HUDEP-2 (cell line): ENCODE results near the gene HTR7.
A peak's percentile ranks its signal among the peaks of the same experiment; 100 is the strongest.
"Not testable (repeated sequence)": the region's sequence is repeated elsewhere in the genome, so short reads cannot be mapped to it uniquely, and the experiment has no call there.

Experiments
- DNase-seq, 76 experiments: peaks; one replicate each; lab custom pipeline; 2025; ENCODE audit not compliant: unreplicated experiment in 76 of 76; lab: John Stamatoyannopoulos, UW

HTR7 gene

DNA sequence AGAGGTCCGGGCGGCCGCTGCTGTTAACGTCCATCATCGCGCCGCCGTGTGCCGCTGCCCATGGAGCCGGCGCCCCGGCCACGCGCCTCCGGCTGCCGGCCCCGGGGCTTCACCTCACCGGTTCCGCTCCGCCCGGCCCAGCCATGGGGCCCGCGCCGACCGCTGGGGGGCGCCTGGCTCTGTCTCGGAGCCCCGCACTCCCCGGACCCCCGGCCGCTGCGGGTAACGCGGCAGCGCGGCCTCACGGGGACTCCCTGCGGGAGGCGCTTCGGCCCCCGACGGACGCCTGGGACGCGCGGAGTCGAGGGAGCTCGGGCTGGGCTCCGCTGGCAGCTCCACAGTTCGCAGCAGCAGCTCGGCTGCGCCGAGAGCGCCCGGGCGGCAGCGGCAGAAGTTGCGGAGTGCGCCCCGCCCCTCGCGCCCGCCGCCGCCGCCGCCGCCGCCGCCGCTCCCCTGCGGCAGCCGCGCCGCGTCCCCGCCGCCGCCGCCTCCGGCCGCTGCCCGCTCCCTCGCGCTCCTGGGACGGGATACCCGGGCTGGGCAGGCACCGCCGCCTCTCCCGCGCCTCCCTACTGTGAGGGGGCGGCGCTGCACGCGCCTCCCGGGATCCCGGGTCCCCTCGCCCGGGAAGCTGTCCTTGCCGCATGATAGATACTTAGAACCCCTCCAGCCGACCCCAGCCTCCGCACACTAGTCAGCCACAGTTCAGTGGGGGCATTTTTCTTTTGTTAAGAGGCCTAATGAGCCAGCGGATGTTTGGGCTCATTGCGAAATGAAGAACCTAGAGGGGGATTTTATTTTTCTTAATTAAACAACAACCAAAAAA, at the start of gene HTR7:
HTR7 (minus strand) TSS at position 405 of the 826 bp plus-strand sequence; CDS start at position 37, 368 bp downstream.
- peak in 12 of 76 experiments; percentile 1 to 19 (median 8) for DNase-seq

DNA sequence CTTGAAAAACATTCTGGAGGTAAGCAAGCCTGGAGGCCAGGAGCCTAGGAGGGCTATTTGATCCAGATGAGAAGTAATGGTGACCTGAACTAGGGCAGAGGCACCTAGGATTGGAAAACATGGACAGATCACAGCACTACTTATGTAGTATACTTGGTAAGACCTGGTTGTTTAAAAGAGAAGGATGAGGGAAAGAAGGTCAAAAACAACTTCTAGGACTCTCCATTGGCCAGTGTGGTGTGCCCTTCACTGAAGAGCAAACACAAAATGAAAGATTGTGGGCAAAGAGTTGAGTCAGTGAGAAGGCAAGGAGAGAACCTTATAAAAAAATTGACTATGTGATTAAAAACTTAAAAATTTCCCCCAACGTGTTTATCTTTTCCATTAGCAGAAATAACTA, 48.8 kb upstream of the HTR7 start:
- no peak for DNase-seq

DNA sequence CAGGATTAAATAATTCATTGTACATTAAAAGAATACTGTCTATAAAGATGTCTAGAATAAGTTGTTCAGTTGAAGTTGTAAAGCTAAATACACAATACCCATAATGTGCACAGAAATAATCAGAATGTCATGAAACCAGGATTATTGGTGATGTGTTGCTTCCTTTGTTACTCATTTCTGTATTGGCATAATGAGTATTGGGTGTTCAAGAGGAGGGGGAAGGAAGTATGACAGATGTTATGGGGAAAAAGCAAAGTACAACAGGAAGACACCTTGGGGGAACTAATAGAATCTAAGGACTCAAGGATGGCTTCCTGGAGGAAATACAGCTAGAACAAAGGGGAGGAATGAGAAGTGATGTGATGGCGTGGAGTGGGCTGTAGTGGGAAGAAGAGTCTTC, 48.1 kb upstream of the HTR7 start:
- DNase-seq = no peak

DNA sequence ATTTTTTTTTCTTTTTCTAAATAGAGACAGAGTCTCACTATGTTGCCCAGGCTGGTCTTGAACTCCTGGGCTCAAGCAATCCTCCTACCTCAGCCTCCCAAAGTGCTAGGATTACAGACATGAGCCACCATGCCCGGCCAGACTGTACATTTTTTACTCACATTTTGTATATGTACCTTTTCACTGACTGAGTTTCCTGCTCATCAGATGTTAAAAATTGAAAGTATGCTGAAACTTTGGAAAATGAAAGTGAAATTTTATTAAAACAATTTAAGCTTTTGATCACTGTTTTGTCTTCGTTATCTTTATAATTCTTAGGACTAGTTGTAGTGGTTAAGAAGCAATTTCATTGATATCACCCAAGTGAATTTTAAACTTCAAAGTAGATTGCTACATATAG, 39.1 kb upstream of the HTR7 start:
- not testable (repeated sequence) for DNase-seq

DNA sequence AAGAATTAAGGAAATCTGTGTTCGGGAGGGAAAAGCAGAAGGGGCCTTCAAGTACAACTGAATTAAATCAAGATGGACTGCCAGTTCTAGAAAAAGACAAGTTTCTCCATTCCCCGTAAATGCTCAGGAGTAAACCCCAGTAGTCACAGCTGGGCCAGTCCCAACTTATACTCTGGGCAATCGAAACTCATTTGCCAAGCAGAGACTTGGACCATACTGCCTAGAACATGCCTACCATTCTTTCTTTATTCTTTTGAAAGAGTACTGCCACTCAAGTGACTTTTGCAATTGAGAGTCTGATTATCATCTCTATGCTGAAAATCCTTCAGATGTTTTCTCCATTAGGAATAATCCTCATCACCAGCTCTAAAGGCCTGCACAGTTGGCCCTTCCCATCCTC, 35.4 kb upstream of the HTR7 start:
- DNase-seq = no peak

DNA sequence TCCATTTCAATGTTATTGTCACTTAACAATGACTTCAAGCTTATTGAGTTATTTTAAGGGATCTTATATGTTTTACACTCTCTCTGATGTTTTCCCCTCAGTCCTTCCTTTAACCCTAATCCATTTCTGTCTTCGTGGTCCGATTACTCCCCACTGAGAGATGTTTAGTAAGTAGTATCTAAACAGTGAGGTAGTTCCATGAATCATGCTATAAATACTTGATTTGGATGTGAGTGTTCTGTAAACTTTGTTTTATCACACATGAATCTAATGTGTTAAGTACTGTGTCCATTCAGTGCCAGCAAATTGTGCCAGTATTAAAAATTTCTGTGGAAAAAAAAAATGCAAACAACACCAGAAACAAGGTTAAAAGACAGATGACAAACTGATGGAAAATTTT, 32.5 kb upstream of the HTR7 start:
- DNase-seq = no peak

DNA sequence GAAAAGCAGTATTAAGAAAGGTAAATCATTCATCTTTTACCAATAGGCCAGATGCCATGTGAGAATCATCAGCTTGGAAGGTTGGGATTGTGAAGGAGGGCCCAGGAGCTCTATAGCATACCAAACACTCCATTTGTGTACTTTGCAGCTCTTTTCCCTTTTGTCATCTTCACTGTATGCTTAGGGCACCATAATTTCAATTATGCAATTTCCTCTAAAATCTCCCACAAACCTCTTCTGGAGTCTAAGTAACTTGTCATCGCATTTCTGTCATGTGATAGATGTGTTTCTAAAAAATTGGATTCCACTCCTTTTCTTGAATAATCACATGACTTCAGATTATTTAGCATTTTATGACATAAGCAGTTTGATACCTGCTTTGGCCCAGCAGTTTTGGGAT, 31.8 kb upstream of the HTR7 start:
- no peak for DNase-seq

DNA sequence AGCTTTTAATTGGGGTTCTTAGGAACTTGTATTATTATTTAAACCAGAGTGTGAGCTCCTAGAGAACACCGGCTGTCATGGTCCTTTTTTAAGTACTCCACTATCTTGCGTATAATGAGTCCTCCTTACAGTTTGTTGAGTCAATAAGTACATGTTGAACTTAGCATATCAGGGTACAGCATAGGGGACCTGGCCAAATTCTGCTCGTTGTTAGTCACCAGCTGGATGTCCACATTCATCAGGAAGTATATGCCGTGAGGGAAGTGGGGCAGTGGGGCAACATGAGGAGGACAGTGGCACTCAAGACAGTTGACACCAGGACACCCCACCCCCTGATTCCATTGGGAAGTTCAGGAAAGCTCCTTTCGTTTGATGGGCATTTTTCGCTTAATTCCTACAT, 30.5 kb upstream of the HTR7 start:
- no peak for DNase-seq

DNA sequence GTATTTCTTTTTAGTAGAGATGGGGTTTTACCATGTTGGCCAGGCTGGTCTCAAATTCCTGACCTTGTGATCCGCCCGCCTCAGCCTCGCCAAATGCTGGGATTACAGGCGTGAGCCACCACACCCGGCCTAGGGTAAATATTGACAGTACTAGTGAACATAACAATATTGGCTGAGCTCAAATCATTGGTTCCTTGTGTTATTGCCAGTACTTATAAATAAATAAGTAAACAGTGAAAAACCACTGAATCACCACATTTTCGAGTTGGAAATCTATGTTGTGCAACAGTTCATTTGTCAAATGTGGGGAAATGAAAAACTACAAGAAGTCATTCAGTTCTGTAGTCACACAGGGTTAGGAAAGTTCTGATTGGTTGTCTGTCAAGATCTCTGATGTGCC, 29.7 kb upstream of the HTR7 start:
- DNase-seq = no peak

DNA sequence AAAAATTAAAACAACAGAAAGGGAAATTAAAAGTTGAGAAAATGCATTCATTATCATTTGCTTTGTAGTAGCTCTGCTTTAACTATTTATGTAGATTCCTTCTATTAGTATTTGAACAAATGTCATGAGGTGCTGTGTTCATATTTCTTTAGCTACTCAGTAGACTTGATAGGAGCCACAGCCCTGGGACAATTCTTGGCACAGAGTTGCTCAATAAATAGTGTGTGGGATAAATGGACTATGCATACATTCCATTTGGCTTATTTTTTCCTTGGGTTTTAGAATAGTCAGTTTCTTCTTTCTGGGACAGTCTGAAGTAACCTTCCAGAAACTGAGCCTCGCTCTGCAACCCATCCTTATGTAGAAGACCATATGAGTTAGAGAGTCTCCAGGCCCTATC, 27.3 kb upstream of the HTR7 start:
- no peak for DNase-seq

DNA sequence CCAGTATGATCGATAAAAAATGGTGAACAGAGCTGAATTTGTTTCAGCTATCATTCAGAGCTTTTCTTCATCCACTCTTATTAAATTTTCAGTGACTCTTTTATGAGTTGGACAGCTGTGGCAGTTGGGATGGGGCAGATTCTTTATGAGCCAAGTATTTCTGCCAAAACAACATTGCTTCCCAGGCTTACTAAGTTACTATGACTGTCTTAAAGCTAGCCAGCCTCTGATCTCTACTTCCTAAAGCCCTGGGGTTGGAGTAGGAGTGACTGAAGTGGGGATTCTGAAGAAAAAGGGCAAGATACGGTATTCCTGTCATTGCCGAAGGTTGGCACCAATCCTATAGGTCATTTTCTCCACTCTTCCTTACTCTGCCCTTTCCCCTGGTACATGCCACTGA, 26.6 kb upstream of the HTR7 start:
- no peak for DNase-seq

DNA sequence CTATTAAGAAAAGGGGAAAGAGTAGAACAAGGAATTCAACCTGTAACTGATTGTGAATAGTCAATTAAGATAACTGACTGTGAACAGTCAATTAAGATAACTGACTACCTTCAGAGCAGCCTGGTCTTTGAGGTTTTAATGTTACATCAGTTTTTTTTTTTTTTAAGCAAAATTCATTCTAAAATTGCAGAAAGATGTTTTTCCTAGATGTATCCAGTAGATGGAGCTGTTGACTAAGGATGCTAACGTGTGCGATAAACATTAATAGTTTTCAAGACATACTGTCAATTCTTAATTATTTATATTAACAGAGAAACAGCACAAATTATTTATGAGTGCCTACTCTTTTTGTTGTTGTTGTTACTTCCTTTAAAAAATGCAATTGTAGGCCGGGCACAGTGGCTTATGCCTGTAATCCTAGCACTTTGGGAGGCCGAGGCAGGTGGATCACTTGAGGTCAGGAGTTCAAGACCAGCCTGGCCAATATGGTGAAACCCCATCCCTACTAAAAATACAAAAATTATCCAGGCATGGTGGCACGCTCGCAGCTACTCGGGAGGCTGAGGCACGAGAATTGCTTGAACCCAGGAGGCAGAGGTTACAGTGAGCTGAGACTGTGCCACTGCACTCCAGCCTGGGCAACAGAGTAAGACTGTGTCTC, 22.4 kb upstream of the HTR7 start:
- DNase-seq = peak in 5 of 76 experiments; percentile 1 to 28 (median 2)

DNA sequence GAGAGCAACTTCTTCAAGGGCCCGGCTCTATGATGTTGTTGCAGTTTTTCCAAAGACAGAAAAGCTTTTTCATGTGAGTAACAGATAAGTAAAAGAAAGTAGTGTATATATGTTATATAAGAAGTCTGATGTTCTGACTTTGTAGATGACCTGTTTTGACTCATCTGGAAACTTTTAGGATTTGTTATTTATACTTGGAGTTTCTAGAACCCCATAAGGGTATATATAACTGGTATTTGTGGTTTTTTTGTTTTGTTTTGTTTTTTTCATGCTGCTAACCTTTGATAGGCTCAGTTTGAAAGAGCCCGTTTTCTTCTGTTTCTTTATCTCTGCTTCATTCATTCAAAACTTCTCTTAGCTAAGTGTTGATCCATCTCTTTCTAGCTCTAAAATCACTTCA, 21.2 kb upstream of the HTR7 start:
- DNase-seq = no peak

DNA sequence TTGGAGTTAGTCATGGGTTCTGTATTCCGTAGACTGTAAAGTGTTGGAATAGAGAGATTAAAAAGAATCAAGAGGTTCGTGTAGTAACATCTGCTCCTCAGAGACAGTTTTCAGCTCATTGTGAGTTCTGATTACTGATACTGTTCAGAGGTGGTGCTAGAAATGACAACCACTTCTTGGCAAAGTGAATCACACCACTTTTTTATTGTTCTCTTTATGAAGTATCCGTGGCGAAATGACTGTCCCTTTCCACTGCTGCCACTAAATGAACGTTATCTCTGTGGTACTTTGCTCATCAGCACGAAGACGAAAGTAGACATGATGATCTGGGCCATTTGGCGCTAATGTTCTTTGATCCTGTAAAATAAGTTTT, 14.8 kb upstream of the HTR7 start:
- DNase-seq = no peak

DNA sequence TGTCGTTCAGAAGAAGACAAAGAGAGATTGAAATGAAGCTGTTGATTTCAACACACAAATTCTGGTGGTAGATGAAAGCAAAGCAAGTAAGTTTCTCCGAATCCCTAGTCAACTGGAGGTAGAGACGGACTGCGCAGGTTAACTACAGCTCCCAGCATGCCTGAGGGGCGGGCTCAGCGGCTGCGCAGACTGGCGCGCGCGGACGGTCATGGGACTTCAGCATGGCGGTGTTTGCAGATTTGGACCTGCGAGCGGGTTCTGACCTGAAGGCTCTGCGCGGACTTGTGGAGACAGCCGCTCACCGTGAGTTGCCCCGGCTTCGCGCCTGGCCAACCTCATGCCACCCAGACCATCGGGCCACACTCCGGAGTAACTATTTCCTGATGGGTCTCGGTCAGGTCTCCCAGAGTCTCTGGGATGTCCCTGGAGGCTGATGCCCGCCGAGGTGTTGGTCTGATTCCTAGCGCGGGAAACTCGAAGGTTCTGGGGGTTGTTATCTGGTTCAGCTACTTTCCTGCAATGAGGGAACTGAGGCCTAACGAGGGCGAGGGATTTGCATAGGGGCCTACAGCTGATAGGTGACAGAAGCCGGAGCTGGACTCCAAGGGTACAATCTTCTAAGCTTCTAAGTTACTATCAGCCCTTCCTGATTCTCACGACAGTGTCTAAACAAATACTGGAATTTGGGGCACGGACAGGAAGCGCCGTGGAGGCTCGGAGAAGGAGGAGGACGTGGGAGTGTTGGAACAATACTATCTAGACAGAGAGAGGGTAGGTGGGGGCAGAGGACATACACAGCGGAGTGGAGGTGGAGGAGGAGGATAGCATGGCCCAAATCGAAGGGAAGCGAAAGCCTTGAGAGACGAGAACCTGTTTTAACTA, 14.2 kb upstream of the HTR7 start, which contains the start of gene RPP30:
RPP30 (plus strand) TSS at position 209 of the 882 bp plus-strand sequence; CDS start at position 222, 13 bp downstream.
- peak in 75 of 76 experiments; percentile 11 to 81 (median 60) for DNase-seq

DNA sequence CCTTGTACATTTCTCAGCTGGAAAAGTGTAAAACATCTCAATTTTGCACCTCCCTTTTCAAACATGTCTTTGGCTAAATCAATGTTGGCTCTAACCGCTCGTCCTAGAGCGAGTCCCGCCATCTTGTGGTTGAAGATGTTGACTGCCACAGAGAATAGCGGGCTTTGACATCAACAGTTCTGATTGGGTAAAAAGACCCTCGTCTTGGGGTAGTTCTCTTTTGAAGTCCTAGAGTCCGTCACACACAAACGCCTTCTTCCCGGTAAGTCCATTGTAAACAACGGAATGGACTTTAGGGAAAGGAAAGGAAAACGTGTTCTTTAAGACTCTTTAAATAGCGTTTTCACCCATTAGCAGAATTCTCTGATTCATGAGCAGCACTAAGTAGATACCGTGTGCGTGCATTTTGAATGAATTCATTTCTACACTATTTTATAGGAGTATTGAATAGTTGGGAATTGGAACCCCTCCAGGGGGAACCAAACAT, 13.5 kb upstream of the HTR7 start:
- peak in 38 of 76 experiments; percentile 2 to 56 (median 20) for DNase-seq

DNA sequence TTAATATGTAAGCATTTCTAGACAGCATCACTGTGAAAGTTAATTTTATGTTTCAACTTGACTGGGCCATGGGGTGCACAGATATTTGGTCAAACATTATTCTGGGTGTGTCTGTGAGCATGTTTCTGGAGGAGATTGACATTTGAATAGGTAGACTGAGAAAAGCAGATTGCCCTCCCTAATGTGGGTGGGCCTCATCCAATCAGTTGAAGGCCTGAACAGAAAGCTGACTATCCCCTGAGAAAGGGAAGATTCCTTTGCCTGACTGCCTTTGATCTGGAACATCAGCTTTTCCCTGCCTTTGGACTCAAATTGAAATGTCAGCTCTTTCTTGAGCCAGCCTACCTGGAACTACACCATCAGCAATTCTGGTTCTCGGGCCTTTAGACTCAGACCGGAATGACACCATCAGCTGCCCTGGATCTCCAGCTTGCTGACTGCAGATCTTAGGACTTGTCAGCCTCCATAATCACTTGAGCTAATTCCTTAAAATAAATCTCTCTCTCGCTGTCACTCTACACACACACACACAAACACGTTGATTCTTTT, 8.3 kb upstream of the HTR7 start:
- no peak for DNase-seq

DNA sequence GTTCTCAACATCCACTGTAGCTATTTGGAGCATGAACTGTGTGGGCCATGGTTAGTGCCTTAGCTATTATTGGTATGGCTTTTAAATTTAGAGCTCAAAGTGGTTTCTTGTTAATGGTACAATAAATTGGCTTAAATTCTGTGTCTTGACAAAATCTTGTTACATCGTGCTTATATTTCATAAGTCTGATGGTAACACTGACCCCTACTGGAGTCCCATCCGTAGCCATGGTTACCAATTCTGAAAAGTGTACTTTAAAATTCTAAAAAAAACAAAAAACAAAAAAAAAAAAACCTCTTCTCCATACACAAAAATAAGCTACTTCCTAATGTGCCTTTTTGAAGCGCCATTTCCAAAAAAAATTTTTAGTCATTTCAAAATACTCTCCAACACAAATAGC, 7.6 kb upstream of the HTR7 start:
- peak in 2 of 76 experiments; percentile 4 to 5 for DNase-seq

DNA sequence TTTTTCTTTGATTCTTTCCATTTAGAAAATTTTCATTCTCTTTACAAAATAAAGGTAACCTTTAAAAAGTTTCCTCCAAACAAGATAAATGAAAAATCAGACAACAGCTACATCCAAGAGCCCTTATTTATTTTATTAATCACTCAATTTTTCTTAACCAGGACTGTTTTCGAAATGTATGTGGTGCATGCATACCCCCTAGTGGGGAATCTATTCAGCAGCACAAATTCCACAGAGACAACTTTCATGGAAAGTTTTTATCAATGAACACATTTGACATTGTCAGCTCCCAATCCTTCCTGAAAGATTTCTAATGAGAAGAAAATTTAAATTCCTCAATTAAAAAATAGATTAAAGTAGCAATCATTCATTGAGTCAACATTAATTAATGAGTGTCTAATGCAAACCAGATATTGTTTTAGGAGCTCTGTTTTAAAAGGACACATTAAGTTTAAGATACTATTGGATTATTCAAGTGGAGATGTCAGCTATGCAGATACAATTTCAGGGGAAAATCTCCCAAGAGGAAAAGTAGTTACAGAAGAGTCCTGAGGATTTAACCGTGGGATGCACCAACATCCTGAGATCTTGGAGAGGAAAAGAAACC, 5.2 kb upstream of the HTR7 start:
- peak in 7 of 76 experiments; percentile 3 to 15 (median 7) for DNase-seq

DNA sequence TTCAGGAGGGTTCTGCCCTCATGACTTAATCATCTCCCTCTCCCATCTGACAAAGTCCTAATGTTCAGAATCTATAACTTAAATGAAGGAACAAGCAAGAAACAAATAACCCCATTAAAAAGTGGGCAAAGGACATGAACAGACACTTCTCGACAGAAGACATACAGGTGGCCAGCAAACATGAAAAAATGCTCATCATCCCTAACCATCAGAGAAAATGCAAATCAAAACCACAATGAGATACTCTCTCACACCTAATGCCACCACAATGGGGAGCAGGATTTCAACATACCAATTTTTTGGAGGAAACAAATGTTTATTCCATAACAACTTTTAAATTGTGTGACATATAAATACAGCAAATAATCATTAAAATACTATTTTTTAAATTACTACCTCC, 3.0 kb upstream of the HTR7 start:
- no peak for DNase-seq
